Subcutaneous abdominal adipose tissue (tissue), 5 donors: ENCODE results near the gene SMARCC1.
"Not testable (repeated sequence)": the region's sequence is repeated elsewhere in the genome, so short reads cannot be mapped to it uniquely, and the experiment has no call there.

Source experiments
- H3K27ac ChIP-seq: one replicate; pipeline ENCODE4 v1.7.0; 2013; ENCODE audit warnings: low read depth, mild to moderate bottlenecking, inconsistent platforms, low read length, moderate library complexity
- H3K27me3 ChIP-seq, 5 donors: one replicate each; pipeline ENCODE4 v1.7.0; 2013; ENCODE audit warnings: low read length in 5 of 5, inconsistent platforms in 1 of 5; ENCODE audit not compliant: control insufficient read depth in 5 of 5, insufficient read depth in 4 of 5
- H3K36me3 ChIP-seq, 5 donors: one replicate each; pipeline ENCODE4 v1.7.0; 2013; ENCODE audit warnings: low read length in 5 of 5; ENCODE audit not compliant: control insufficient read depth in 5 of 5, insufficient read depth in 5 of 5
- H3K4me1 ChIP-seq, 5 donors: one replicate each; pipeline ENCODE4 v1.7.0; 2013; ENCODE audit warnings: low read length in 5 of 5, mild to moderate bottlenecking in 3 of 5, moderate library complexity in 1 of 5; ENCODE audit not compliant: control insufficient read depth in 5 of 5, insufficient read depth in 5 of 5
- H3K4me3 ChIP-seq, 5 donors: one replicate each; pipeline ENCODE4 v1.7.0; 2013; ENCODE audit warnings: low read length in 5 of 5, low read depth in 1 of 5
- H3K9ac ChIP-seq, 5 donors: one replicate each; pipeline ENCODE4 v1.7.0; 2013; ENCODE audit warnings: low read length in 5 of 5, mild to moderate bottlenecking in 4 of 5, moderate library complexity in 3 of 5
- H3K9me3 ChIP-seq, 5 donors: one replicate each; pipeline ENCODE4 v1.7.0; 2013; ENCODE audit warnings: low read length in 5 of 5; ENCODE audit not compliant: control insufficient read depth in 5 of 5
- donor health status: healthy.
- donor health status: healthy.
- donor health status: healthy.
- donor health status: healthy.
- donor health status: healthy.

SMARCC1 gene

DNA sequence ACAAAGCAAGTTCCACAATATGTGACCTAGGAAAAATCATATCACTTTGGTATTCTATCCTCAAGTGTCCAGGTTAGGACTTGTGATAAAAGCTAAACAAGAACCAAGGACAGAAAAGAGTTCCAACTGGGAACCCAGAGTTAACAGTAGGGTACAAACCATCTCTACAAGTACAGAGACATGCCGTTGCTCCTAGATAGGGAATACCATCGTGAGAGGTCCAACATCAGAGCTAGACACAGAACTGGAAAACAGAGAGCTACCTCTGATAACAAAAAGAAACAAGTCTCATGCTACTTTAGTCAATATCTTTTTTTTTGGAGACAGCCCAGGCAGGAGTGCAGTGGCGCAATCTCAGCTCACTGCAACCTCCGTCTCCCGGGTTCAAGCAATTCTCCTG, 37.8 kb downstream of the SMARCC1 start:
- Histone ChIP-seq H3K27me3 (no peaks in the 10 kb centered on the region), H3K9me3 (no peaks in the 10 kb centered on the region), H3K9ac (no peak overlapping the region), H3K36me3 (peaks cover 0 to 14% (median 10%) of the 10 kb centered on the region in 5 donors), H3K27ac (no peak overlapping the region), H3K4me1 (peaks cover 0 to 8% (median 6%) of the 10 kb centered on the region in 5 donors), H3K4me3 (no peak overlapping the region)

DNA sequence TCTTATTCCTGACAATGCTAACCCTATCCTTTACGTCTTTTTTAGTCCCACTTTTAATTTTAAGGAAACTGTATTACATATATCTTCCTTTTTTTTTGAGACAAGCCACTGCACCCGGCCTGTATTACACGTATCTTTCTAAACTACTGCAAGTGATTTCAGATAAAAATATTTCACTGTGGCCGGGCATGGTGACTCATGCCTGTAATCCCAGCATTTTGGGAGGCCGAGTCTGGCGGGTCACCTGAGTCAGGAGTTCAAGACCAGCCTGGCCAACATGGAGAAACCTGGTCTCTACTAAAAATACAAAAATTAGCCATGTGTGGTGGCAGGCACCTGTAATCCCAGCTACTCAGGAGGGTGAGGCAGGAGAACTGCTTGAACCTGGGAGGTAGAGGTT, 38.3 kb downstream of the SMARCC1 start:
- H3K27ac ChIP-seq, H3K27me3 ChIP-seq, H3K9ac ChIP-seq, H3K4me3 ChIP-seq, H3K9me3 ChIP-seq, H3K4me1 ChIP-seq: not testable (repeated sequence)
- H3K36me3 ChIP-seq = peaks cover 0 to 14% (median 10%) of the 10 kb centered on the region in 5 donors

DNA sequence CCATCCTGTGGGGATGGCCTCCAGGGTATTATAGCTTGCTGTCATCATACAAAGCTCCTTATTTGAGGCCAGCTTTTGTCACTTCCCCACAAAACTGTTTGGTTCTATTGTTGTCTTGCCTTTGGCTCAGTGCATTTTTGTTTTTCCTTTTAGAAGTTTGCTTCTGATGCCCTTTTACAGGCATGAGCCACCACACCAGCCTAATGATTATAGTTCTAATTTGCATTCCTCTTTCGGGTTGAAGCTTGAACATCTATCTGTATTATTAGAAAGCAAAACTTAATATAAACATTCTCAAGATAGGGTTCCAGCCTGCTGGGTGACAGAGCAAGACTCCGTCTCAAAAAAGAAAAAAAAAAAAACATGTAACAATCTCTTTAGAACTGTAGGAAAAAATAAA, 39.8 kb downstream of the SMARCC1 start:
- peaks cover 0 to 16% (median 14%) of the 10 kb centered on the region in 5 donors for H3K36me3 ChIP-seq
- no peaks in the 10 kb centered on the region for H3K27me3 ChIP-seq
- H3K4me3 ChIP-seq = no peak overlapping the region
- no peak overlapping the region for H3K9ac ChIP-seq
- no peak overlapping the region for H3K27ac ChIP-seq
- no peaks in the 10 kb centered on the region for H3K9me3 ChIP-seq
- peaks cover 0 to 8% (median 6%) of the 10 kb centered on the region in 5 donors for H3K4me1 ChIP-seq

DNA sequence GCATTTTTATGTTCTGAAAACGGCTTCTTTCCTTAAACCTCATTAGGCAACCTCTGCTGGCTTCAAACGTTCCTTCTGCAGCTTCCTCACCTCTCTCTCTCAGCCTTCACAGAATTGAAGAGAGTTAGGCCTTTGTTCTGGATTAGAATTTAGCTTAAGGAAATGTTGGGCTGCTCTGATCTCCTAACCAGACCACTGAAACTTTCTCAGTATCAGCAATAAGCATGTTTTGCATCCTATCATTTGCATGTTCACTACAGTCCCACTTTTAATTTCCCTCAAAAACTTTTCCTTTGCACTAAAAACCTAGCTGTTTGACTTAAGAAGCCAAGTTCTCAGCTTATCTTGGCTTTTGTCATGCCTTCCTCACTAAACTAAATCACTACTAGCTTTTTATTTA, 49.5 kb downstream of the SMARCC1 start:
- H3K9ac ChIP-seq = no peak overlapping the region
- H3K36me3 ChIP-seq = peaks cover 16 to 64% (median 35%) of the 10 kb centered on the region in 5 donors
- no peak overlapping the region for H3K27ac ChIP-seq
- H3K27me3 ChIP-seq = no peaks in the 10 kb centered on the region
- H3K9me3 ChIP-seq = no peaks in the 10 kb centered on the region
- no peak overlapping the region for H3K4me3 ChIP-seq
- H3K4me1 ChIP-seq = no peaks in the 10 kb centered on the region

DNA sequence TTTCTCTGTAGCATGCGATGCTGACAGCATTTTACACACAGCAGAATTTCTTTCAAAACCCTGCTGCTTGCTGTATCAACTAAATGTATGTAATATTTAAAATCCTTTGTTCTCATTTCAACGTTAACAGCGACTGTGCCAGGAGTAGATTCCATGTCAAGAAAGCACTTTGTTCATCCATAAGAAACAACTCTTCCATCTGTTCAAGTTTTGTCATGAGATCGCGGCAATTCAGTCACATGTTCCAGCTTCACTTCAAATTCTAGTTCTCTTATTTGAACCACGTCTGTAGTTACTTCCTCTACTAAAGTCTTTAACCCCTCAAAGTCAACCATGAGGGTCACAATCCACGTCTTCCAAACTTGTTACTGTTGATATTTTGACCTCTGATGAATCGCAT, 50.6 kb downstream of the SMARCC1 start:
- H3K4me3 ChIP-seq = no peak overlapping the region

DNA sequence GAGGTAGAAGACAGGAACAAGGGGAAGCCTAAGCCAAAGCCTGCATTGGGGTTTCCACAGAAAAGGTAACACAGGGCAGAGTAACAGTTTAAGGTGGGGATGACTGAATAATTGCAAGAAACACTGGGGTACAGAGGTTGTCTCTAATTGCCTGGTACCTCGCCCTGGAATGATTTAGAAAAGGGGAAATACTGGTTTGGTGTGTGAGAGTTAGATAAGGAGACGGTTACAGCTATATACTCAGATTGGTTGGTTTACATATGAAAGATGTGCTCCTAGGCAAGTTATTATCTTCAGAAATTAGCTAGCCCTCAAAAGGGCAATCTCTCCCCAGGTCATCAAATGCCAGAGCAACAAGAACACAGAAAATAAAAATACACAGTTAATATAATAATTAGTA, 58.8 kb downstream of the SMARCC1 start:
- H3K4me1 ChIP-seq = no peaks in the 10 kb centered on the region
- H3K9me3 ChIP-seq = no peaks in the 10 kb centered on the region
- peaks cover 0 to 40% (median 22%) of the 10 kb centered on the region in 5 donors for H3K36me3 ChIP-seq
- no peak overlapping the region for H3K9ac ChIP-seq
- no peak overlapping the region for H3K27ac ChIP-seq
- no peak overlapping the region for H3K4me3 ChIP-seq
- H3K27me3 ChIP-seq = no peaks in the 10 kb centered on the region

More for the DNA sequence above, 50.6 kb downstream of the SMARCC1 start:
- Histone ChIP-seq H3K4me1 (no peaks in the 10 kb centered on the region), H3K36me3 (peaks cover 16 to 67% (median 38%) of the 10 kb centered on the region in 5 donors), H3K27ac (no peak overlapping the region), H3K27me3 (no peaks in the 10 kb centered on the region), H3K9ac (no peak overlapping the region), H3K9me3 (no peaks in the 10 kb centered on the region)

DNA sequence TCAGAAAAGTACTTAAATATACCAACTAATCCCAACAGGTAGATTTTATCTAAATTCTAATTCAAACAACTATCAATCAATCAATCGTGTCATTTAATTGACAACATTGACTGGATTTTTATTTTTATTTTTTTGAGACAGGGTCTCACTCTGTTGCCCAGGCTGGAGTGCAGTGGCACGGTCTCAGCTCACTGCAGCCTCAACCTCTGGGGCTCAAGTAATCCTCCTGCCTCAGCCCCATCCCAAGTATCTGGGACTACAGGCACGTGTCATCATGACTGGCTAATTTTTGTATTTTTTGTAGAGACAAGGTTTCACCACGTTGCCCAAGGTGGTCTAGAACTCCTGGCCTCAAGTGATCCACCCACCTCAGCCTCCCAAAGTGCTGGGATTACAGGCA, 64.2 kb downstream of the SMARCC1 start:
- H3K9me3 ChIP-seq, H3K27me3 ChIP-seq, H3K4me3 ChIP-seq, H3K9ac ChIP-seq, H3K27ac ChIP-seq, H3K4me1 ChIP-seq: not testable (repeated sequence)
- peaks cover 16 to 37% (median 26%) of the 10 kb centered on the region in 5 donors for H3K36me3 ChIP-seq

DNA sequence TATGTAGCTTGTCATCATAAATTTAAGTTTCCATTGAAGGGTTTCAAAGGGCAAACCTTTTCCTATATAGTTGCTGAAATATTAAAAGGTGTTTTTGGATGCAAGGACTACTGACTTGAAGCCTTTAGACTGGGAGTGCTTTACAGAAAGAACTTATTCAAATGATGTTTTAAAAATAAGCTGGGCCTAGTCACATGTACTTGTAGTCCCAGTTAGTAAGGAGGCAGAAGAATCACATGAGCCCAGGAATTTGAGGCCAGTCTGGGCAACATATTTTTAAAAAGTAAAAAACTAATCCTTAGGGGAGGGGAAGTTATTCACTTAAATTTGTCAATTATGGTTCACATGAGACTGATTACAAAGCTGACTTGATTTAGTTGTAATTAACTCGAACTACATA, 65.0 kb downstream of the SMARCC1 start:
- Histone ChIP-seq H3K4me1 (peaks cover 0 to 7% (median 0%) of the 10 kb centered on the region in 5 donors), H3K4me3 (no peak overlapping the region), H3K27ac (no peak overlapping the region)

DNA sequence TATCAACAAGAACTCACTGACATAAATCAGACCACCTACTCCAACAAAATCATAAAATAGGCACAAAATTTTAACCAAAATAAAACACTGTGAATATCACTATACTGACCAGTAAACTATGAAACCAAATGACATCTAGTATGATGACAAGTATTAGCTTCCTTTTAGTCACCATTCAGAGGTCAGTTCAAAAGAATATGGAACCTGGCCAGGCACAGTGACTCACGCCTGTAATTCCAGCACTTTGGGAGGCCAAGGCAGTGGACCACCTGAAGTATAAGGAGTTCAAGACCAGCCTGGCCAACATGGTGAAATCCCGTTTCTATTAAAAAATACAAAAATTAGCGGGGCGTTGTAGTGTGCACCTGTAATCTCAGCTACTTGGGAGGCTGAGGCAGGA, 65.8 kb downstream of the SMARCC1 start:
- Histone ChIP-seq H3K27ac (no peak overlapping the region), H3K27me3 (no peaks in the 10 kb centered on the region), H3K4me3 (no peak overlapping the region), H3K36me3 (peaks cover 21 to 49% (median 33%) of the 10 kb centered on the region in 5 donors), H3K9ac (no peak overlapping the region), H3K9me3 (no peaks in the 10 kb centered on the region), H3K4me1 (peaks cover 0 to 7% (median 0%) of the 10 kb centered on the region in 5 donors)

More for the DNA sequence above, 65.0 kb downstream of the SMARCC1 start:
- Histone ChIP-seq H3K9me3 (no peaks in the 10 kb centered on the region), H3K9ac (peak overlapping the region in 1 of 5 donors; percentile 16), H3K36me3 (peaks cover 19 to 42% (median 27%) of the 10 kb centered on the region in 5 donors), H3K27me3 (no peaks in the 10 kb centered on the region)

DNA sequence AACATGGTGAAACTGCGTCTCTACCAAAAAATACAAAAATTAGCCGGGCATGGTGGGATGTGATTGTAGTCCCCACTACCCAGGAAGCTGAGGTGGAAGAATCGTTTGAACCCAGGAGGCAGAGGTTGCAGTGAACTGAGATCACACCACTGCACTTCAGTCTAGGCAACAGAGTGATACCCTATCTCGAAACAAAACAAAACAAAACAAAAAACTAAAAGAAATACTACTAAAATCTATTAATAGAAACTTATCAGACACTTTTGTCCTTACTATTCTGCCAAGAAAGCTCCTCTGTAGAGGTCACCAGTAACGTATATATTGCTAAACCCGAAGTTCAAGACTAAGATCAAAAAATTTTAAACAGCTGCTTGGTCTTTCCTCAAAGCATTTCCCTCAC, 67.1 kb downstream of the SMARCC1 start:
- Histone ChIP-seq H3K27me3 (no peaks in the 10 kb centered on the region), H3K4me1 (peaks cover 0 to 7% (median 0%) of the 10 kb centered on the region in 5 donors), H3K36me3 (peaks cover 28 to 54% (median 34%) of the 10 kb centered on the region in 5 donors), H3K27ac (no peak overlapping the region), H3K9ac (no peak overlapping the region), H3K4me3 (no peak overlapping the region), H3K9me3 (no peaks in the 10 kb centered on the region)

DNA sequence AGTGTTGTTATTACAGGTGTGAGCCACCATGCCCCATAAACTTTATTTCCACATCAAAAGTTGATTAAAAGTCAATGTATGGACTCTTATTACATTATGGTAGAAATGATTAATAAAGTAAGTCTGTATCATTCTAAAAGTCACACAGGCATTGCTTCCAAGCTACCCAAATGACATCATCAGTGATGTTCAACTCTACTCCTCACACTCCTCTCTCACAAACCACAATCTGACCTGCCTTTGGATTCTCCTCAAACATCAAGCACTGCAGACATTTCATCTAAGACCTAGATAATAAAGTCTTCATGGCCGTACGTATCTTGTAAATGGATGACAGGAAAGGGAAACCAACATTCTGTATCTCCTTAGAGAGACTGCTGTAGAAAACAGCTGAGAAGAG, 68.0 kb downstream of the SMARCC1 start:
- peaks cover 0 to 7% (median 0%) of the 10 kb centered on the region in 5 donors for H3K4me1 ChIP-seq
- H3K27me3 ChIP-seq = no peaks in the 10 kb centered on the region
- H3K9me3 ChIP-seq = no peaks in the 10 kb centered on the region
- peaks cover 29 to 56% (median 35%) of the 10 kb centered on the region in 5 donors for H3K36me3 ChIP-seq
- no peak overlapping the region for H3K9ac ChIP-seq
- no peak overlapping the region for H3K4me3 ChIP-seq
- no peak overlapping the region for H3K27ac ChIP-seq
